T follicular helper cell (primary cell): ENCODE data around the gene NEDD9.

Experiments used
- DNase-seq: peaks from one replicate; pipeline ENCODE4 v3.0.0-alpha.2; 2020; ENCODE audit warnings: low read depth

Gene NEDD9

DNA sequence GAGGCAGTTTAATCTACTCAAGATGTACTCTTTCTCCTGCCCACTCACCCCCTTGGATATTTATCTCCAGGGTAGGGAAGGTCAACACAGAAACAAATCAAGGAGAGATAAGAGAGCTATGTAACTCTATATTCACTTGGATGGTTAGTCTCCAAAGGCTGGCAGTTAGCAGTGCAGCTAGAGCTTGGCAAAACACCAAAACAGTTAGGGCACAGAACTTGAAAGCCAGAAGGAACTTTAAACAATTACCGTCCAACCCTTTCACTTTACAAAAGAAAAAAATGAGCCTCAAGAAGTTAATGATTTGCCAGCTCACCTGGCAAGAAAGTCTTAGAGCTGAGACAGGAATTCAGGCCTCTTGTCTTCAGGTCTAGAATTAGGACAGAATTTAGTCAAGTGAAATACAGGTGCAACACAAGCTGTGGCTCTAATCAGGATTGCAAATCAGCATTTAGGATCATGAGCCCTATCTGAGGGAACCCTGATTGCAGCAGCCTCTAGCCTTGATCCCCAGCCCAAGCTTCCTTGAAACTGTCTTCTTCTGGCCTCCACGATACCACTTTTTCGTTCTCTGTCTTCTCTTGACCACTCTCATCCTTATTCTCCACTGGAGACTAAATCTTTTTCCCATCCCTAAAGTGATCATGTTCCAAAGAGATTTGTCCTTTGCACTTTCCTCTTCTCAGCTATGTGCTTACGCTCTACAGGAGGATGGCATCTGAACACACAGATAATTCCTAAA is 14.9 kb downstream of the NEDD9 start:
- no peak for DNase-seq

DNA sequence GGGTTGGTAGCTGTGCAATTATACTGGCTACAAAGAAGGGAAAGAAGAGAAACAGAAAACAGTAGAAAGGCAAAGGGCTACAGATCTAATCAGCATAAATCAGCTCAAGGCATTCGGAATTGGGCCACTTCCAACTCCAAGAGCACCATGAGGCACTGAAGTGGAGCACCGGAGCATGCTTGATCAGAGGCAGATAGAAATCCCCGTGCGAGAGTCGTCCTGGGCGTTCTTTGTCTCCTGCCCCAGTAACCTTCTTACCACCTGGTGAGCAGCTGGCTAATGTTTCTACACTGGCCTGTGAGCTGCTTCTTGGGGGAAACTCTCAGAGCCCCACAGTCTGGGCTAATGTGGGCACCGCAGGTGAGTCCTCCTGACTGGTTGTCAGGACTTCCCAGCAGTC is 16.7 kb downstream of the NEDD9 start:
- DNase-seq, result no peak

DNA sequence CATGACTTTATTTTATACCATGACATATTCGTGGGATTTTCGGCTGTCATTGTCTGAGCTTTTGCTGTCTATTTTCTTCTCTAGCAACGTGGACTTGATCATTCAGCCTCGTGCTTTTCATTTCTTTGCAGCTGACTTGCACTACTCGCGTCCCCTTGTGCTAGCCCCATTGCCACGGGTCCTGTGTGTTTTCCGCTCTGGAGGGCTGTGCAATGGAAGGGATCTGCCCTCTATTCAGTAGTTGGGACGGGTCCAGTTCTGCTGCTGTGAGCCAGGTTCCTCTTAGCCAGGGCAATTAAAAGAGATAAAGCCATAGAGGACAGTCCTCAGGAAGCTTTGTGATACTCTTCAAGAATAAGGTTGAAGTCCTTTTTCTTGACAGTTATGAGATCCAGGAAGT is 17.6 kb downstream of the NEDD9 start:
- DNase-seq, result no peak

DNA sequence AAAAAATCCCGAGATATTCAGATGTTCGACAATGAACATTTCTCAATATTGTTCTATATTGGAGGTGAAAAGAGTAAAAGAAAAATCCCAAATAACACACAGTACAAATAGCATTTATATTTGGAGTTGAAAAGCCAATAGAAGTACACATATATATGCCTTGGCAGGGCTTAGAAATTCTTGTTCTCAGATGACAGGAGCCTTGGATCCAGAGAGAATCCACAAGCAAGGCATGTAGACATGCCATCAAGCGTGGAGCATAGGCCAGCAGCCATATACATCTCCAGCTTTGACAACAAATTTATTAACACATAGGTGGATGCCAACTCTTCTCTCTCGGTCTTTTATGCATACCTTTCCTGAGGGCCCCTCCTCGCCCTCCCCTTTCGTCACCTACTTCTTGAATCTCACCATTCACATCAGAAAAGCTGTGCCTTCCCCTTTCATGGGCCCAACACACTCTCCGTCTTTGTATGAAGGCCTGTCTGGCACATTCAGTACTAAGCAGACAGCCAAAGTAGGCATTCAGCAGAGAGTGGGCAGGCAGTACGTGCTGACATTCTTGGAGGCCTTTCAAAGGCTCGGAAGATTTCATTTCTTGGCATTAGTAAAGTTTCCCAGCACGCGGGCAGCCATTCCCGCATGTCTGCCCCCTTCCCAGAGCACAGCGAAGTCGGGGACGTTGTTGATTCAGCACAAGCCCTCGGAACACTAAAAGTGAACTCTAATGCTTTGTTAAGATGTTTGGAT is 18.2 kb downstream of the NEDD9 start:
- no peak for DNase-seq

DNA sequence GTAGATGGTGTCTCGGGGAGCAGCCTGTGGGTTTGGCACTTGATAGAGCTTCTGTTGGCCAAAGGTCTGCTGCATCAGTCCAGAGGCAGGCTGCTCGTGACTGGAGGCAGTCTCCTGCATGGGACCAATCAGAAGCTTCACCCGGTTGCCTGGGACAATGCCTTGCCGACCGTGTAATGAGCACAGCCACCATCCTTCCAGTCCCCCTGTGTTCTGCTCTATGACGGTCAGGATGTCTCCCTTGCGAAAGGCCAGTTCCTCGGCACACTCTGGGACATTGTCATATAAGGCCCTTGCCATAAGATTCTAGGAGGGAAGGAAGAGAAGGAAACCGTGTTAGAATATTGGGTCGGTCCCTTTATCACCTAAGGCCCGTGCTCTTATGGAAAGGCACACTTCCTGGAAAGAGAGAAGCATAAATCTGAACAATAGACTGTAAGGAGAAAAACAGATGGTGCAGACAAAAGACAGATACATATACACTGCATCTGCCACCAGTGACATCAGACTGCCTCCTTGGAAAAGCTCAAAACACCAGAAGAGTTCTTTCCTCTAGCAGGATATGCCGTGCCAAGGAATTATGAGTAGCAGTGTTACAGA is 18.9 kb downstream of the NEDD9 start:
- no peak for DNase-seq

DNA sequence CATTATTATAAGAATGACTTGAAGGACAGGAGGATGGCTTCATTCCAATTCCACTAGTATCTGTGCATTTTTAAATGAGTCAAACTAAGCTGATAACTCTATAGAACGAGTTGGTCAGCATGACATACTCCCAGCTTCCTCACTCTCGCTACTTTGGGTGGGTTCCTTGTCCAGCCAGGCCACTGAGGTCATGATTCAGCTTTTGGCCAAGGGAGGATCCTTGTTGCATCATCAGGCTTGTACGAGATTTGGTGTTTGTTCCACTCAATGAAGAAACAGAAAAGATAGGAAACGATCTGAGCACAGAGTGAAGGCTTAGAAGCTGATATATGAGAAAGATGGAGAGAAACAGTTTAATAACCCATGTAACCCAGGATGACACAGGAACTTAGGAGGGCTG is 19.8 kb downstream of the NEDD9 start:
- DNase-seq, result no peak

DNA sequence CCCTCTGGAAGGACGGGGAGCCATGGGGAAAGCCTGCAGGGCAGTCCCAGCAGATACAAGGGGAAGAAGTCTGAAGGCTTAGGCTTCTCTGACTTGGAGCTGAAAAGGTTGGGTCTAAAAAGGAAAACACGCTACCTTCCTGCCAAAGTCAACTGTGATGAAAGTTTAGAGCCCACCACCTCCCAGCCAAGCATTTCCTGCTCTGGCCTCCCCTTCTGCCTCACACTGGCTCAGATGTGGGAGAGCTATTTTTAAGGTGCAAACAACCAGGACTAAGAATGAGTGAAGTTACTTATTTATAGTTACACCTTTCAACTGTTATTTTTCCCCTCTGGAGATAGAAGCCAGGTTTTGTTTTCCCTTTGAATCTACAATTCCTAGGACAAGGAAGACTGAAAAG is 21.2 kb downstream of the NEDD9 start:
- DNase-seq, result no peak

DNA sequence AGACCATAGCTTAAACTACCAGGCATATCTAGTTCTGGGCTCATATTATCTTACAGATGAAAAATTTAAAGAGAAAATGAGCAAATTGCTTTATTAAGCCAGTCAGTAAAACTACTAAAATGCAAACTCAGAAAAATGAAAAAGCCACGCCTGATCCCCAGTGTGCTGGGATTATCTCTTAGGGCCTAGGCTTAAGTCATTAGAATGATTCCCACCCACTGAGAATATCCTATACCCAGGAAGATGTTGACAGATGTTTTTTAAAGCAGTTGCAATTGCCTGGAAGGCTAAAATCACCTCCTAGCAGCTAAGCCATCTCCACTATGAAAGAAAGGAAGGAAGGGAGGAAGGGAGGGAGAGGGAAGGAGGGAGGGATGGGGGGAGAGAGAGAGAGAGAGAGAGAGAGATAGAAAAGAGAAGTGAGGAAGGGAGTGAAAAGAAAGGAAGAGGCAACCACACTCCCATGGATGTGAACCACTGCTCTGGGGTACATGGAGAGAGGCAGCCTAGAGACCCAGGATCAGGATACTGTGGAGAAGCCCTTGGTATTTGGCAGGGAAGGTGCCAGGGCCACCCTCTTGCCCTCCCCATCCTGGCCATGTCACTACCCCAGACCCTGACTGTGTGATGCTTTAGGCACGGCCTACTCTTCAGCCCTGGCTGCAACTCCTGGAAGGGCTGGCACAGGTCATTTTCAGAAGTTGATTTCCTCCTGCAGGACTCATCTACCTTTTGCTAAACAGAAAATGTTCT is 21.9 kb downstream of the NEDD9 start:
- DNase-seq, result no peak

DNA sequence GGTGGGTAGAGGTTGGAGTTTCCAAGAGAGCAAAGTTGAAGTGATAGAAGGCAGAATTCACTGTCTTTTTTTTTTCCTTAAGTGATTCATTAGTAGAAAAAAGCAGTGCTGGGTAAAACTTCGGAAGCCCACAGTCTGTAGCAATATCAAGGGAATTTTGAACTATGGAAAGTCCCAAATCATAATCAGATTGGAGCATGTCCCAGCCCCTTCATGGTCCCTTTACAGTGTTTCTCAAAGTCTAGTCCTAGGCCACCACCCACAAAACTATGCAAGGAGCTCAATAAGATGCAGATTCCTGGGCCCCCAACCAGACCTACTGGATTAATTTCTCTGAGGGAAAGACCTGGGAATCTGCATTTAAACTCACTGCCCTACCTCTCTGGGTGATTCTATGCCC is 22.6 kb downstream of the NEDD9 start:
- no peak for DNase-seq

DNA sequence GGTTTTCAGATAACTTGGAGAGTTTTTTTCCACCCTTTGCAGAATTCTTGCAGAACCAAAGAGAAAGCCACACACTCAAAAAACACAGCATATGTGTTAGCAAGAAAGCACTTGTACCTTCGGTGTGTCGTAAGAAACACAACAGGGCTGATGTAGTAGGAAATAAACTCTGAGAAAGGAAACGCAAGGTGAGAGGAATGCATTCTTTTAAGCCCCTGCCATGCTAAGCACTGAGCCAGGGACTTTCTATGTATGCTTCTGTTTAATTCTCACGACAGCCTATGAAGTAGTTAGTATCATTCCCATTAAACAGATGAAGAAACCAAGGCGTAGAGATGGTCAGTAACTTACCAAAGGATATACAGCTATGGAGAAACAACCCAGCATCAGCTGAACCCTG is 23.1 kb downstream of the NEDD9 start:
- no peak for DNase-seq

DNA sequence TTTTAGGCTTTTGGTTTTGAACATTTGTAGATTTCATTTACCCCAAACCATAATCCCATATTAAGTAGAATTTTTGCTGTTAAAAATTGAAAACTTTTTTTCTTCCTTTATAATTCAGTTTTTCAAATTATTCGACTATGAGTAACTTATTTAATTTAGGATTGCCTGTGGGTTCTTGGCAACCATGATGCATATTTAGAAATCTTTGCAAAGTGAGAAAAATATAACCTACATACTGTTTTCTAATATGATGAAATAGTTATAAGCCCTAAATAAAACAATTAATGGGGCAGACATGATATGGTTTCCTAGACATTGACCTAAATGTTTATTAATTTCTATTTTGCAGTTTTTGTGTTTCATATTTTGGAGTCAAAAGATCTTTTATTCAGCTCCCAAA is 23.6 kb downstream of the NEDD9 start:
- no peak for DNase-seq

DNA sequence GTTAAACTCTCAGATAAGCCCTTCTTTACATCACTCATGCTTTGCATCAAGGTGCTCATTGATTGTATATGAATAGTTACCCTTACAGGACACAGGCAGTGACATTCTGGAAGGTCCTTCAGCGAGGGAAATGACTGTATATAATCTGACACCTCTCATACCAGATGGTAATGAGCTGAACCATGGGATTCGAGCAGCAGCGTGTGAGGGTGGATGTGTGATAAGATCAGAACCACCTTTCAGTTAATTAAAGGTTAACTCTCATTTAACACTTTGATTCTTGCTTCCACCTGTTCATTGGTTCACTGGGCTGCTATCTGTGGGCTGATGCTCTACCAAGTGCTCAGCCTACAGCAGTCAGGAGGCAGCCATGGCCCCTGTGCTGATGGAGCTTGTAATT is 24.2 kb downstream of the NEDD9 start:
- DNase-seq, result no peak

DNA sequence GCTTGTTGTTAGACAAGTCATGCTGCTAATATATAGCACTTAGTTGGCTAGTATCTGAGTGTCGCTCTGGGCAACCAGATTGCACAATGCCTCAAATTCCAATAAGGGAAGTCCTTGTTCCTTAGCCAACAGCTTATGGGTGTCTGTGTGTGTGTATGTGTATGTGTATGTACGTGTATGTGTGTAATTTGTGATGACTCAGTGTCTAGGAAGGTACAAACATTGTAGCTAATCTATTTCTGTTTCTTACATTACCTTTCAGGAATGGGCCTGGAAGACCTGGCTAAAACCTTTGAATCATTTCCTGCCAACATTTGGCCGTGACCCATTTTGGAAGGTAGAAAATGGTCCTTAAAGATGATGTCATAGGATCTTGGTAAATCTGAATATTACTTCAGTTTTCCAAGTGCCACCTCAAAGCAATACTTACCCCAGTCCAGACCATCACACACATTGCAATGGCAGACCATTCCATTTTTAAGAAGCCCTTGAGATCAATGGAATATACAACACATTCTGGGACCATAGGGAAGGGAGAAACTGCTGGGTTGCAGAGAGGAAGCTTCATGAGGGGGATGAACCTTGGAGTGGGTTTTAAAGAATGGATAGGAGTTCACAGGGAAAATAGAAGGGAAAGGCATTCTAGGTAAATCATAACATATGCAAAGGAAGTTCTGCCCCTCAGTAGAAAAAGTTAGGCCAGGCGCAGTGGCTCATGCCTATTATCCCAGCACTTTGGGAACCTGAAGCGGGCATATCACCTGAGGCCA is 25.1 kb downstream of the NEDD9 start:
- no peak for DNase-seq

DNA sequence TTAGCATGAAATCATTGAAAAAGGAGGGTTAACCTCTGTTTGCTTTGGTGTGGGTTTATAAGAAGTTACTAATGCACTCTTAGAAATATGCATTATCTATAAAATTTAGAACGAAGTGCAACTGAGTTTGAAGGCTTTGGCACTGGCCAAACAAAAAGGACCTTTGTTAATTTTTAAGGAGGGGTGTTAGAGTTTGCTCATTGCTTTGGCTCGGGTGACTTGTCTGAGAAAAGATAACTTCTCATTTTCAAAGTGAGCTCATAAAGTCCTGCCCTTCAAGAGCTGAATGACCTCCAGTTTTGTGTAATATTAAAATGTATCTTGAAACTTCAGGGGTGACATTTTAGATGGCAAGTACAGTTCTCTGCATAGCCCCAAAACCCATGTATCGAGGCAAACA is 25.9 kb downstream of the NEDD9 start:
- no peak for DNase-seq

DNA sequence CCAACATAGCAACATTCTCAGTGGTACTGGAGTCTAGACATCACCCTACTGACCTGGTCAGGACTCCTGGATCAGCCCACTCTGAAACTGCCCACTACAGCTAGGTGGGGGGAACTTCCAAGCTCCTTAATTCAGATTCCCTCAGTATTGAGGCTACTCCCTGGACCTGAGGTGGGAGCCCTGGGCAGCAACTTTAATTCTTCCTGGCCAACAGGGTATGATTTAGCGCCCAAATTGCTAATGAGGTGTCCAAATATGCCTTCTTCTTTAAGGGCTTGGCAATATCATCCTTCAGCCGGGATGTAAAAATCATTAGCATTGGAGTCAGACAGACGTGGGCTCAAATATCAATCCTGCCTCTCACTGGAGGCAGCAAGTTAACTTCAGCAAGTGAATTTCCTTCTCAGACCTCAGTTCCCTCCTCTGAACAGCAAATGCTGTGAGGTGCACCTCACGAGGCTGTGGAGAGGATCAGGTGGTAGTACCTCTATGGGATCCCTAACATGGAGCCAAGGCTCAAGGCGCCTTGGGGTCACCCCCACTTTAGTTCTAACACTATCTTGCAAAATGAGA is 27.6 kb downstream of the NEDD9 start:
- DNase-seq, result no peak

DNA sequence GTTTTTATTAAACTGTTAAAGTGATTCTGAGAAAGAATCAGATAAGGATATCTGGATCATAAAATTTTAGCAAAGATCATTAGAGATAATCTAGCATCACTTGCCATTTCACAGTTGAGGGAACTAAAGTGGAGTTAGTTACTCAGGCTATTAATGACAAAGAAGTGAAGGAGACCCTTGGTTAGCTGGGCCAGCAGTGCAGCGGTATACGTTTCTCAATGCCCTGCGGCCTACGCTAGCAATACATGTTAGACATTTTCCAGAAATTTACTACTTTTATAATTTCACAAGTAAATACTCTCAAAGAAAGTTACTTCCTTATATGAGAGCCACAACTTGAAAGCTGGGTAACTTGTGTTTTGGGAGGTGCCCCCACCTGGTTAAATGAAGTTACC is 28.5 kb downstream of the NEDD9 start:
- no peak for DNase-seq

DNA sequence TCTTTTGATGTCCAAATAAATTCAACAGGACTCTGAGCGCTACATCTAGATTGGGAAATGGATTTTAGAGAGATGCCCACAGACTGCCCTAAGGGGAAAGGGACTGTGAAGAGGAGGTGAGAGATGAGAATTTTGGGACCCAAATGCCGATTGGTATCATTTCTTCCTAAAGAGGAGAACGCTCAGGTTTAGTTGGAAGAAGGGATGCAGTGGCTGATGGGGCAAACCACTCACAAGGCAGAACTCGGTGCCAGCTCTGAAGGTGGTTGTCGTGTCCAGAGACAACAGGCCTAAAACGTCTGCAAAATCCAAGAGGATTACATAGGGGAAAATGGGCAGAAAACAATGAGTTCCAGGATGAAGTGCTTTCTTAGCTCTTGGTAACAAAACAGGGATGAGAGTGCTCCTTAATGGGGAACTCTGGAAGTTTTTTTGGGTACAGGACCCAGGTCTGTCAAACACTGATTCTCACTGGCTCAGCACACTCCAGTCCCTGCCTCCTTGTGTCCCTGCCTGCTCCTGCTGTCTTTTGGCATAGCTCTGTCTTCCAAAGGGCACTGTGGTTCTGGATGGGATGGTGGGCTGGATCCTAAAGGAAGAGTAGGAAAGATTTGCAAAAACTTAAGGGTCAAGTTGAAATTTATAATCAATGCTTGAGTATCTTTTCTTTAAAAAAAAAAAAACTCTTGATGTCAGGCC is 29.0 kb downstream of the NEDD9 start:
- DNase-seq, result no peak

DNA sequence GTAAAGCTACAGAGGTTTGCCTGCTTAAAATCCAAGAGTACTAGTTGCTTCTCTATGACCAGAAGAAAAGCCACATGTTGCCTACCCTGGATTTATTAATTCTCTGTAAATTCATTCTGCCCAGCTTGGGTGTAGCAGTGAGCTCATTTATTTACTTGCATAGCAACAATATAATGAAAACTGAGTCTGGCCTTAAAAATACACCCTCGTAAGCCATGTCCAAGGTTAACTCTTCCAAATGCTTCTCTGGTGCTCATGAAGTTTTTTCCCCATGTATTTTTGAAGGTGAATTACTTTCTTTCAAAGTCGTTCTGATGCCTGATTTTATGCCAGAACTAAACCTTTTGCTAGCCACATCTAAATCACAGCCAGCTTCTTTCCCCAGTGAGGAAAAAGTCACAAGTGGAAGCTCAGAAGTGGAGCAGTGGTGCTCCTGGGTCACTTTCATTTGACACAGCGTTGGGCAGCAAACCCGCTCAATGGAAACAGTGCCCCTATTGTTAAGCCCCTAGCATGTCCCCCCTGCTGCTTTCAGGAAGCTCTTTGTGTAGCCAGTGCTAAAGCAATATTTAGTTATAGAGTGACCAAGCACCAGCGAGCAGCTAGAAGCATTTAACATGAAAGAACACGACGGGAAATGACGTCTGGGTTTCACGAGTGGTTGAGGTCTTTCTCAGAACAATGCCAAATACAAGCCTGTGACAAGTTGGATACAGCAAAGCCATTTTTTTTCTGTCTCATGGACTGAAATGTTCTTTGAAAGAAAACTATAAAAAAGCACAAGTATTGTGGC is 29.8 kb downstream of the NEDD9 start:
- no peak for DNase-seq

DNA sequence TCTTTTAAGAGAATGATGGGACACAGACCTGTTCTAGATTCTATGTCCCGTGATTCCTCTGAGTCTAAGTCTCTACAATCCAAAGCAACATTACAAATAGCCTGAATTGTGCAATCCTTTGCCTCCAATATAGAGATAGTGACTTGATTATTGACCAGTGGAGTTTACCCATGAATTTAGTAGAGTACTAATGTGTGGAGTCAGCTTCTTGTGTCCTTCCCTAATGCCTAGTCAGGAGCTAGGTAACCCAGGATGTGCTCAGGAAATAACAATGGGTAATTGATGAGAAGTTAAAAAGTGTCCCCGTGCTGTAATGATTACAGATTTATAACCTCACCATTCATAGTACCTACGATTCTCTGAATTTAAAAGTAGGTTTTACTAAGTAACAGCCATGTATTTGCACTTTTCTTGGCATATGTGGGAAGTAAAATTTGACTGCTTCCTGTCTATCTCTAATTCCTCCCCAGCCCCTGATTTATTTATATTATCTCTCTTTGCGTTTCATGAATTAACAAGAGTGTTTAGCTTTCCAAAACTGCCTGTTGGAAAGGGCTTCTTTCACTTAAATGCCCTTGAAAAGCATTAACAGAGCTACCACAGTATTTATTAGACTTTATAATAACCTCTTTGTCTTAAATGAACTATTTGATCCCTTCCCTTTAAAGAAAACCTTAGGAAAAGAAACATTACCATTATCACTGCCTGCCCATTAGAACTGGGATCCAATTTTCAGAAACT is 30.5 kb downstream of the NEDD9 start:
- no peak for DNase-seq
